CD14-positive monocyte (primary cell): ENCODE data around the gene DAW1. TPM values are rescaled to one million over a fixed set of nuclear protein-coding genes. Genes with fewer than 3 reads are reported as not detected.

Source experiments
- DNase-seq, 3 donors: peaks; one replicate each; pipeline ENCODE4 v3.0.0-alpha.2; 2011 to 2022
- H2AFZ ChIP-seq: 2 replicates; pipeline ENCODE4 v1.6.0; 2012; ENCODE audit warnings: mild to moderate bottlenecking, low read depth, low read length, inconsistent platforms; ENCODE audit not compliant: insufficient read depth, poor library complexity, severe bottlenecking
- H3K27ac ChIP-seq, 2 donors: 1 replicate in 1 of 2; 2 replicates in 1 of 2; pipeline ENCODE4 v1.5.1; 2012 to 2013; ENCODE audit warnings: low read length in 2 of 2, control low read depth in 1 of 2, inconsistent platforms in 1 of 2, low read depth in 1 of 2, mild to moderate bottlenecking in 1 of 2
- H3K27me3 ChIP-seq, 2 donors: one replicate each; pipeline versions ENCODE4 v1.6.0 to v1.6.1; 2011 to 2013; ENCODE audit warnings: low read length in 2 of 2; ENCODE audit not compliant: control insufficient read depth in 2 of 2, insufficient read depth in 2 of 2
- H3K36me3 ChIP-seq, 2 donors: replicated peaks in 1 of 2; 1 replicate in 1 of 2; 2 replicates in 1 of 2; pipeline versions ENCODE4 v1.5.1 to v1.6.1; 2012 to 2013; ENCODE audit warnings: low read length in 2 of 2, control low read depth in 1 of 2, inconsistent platforms in 1 of 2, mild to moderate bottlenecking in 1 of 2; ENCODE audit not compliant: insufficient read depth in 2 of 2, control insufficient read depth in 1 of 2
- H3K4me1 ChIP-seq, 2 donors: 1 replicate in 1 of 2; 2 replicates in 1 of 2; pipeline versions ENCODE4 v1.5.1 to v1.6.1; 2012 to 2013; ENCODE audit warnings: low read length in 2 of 2, control low read depth in 1 of 2, inconsistent platforms in 1 of 2, mild to moderate bottlenecking in 1 of 2, moderate library complexity in 1 of 2; ENCODE audit not compliant: insufficient read depth in 2 of 2, control insufficient read depth in 1 of 2
- H3K4me2 ChIP-seq: replicated peaks from 2 replicates; pipeline ENCODE3; 2012; ENCODE audit warnings: low read length, moderate library complexity, mild to moderate bottlenecking; ENCODE audit not compliant: poor library complexity, severe bottlenecking; ENCODE audit errors: extremely low read depth
- H3K4me3 ChIP-seq, 3 experiments: fragments of 200-600 bp in 1 of 3; sonication (generic) in 1 of 3; replicated peaks in 1 of 3; 1 replicate in 2 of 3; 2 replicates in 1 of 3; pipeline ENCODE4 v1.5.1; 2011 to 2013; ENCODE audit warnings: low read length in 3 of 3, mild to moderate bottlenecking in 3 of 3, control low read depth in 2 of 3, low read depth in 2 of 3, inconsistent platforms in 1 of 3, moderate library complexity in 1 of 3
- H3K79me2 ChIP-seq: 2 replicates; pipeline ENCODE4 v1.6.0; 2012; ENCODE audit warnings: mild to moderate bottlenecking, control low read depth, inconsistent platforms, low read length, moderate library complexity; ENCODE audit not compliant: insufficient read depth
- H3K9ac ChIP-seq: 2 replicates; pipeline ENCODE4 v1.6.0; 2017; ENCODE audit warnings: low read length, mild to moderate bottlenecking; ENCODE audit not compliant: insufficient read depth, poor library complexity, severe bottlenecking
- H3K9me3 ChIP-seq, 2 donors: replicated peaks in 1 of 2; 1 replicate in 1 of 2; 2 replicates in 1 of 2; pipeline versions ENCODE4 v1.5.1 to v1.6.1; 2012 to 2013; ENCODE audit warnings: low read length in 2 of 2, control low read depth in 1 of 2; ENCODE audit not compliant: control insufficient read depth in 1 of 2, insufficient read depth in 1 of 2
- H4K20me1 ChIP-seq: 2 replicates; pipeline ENCODE4 v1.6.0; 2012; ENCODE audit warnings: mild to moderate bottlenecking, low read length, control low read depth, moderate library complexity; ENCODE audit not compliant: insufficient read depth
- H3K27ac Mint-ChIP-seq, 7 donors: one replicate each; pipeline ENCODE4 v1.8.0; 2020; ENCODE audit warnings: mild to moderate bottlenecking in 7 of 7, mixed read lengths in 7 of 7, moderate library complexity in 6 of 7, inconsistent platforms in 2 of 7
- H3K27me3 Mint-ChIP-seq, 3 donors: one replicate each; pipeline ENCODE4 v1.8.0; 2021 to 2022; ENCODE audit warnings: low read depth in 3 of 3, mild to moderate bottlenecking in 3 of 3, mixed read lengths in 3 of 3, moderate library complexity in 3 of 3, inconsistent platforms in 1 of 3
- H3K36me3 Mint-ChIP-seq, 2 donors: one replicate each; pipeline ENCODE4 v1.8.0; 2020; ENCODE audit warnings: mixed read lengths in 2 of 2, inconsistent platforms in 1 of 2, mild to moderate bottlenecking in 1 of 2
- H3K4me1 Mint-ChIP-seq: one replicate; pipeline ENCODE4 v1.8.0; 2020; ENCODE audit warnings: mild to moderate bottlenecking, mixed read lengths
- H3K4me3 Mint-ChIP-seq, 2 donors: one replicate each; pipeline ENCODE4 v1.8.0; 2020; ENCODE audit warnings: mild to moderate bottlenecking in 2 of 2, mixed read lengths in 2 of 2, moderate library complexity in 1 of 2
- H3K9me3 Mint-ChIP-seq, 7 donors: one replicate each; pipeline ENCODE4 v1.8.0; 2020 to 2022; ENCODE audit warnings: mixed read lengths in 7 of 7, mild to moderate bottlenecking in 6 of 7, moderate library complexity in 6 of 7, inconsistent platforms in 2 of 7
- WGBS: methylation state at CpG from one replicate; pipeline ENCODE4 v1.1.5; 2013; ENCODE audit warnings: missing lambda C conversion rate; ENCODE audit not compliant: insufficient coverage; 5-methylcytosine and 5-hydroxymethylcytosine counted together
- intact Hi-C, 2 donors: fragments of 100-400 bp; cut with micrococcal nuclease; formaldehyde crosslinking; loops; one replicate each; pipeline versions ENCODE4 v1.15.0 to v1.15.1; 2023
- polyA plus RNA-seq, 3 donors: library from polyadenylated mRNA; depleted of rRNA in 1 of 3; unstranded in 2 of 3; stranded (reverse) in 1 of 3; fragments of 300-500 nt in 2 of 3; fragments of >200 nt in 1 of 3; fragmentation: Illumina TruSeq in 2 of 3; gene quantifications; 1 replicate in 2 of 3; 2 replicates in 1 of 3; pipeline ENCODE4 v1.2.3, GENCODE V29; 2012 to 2021
- TF ChIP-seq, protein P1 (sequence below): fragments of 200-600 bp; IDR thresholded peaks from one replicate; pipeline ENCODE4 v1.8.0; 2022; ENCODE audit warnings: antibody characterized with exemption, mild to moderate bottlenecking

Gene DAW1
- polyA plus RNA-seq, 3 donors = not detected

- Mint-ChIP-seq H3K4me1 (no peaks in the 10 kb centered on the region), H3K36me3 (no peaks in the 10 kb centered on the region), H3K4me3 (no peak overlapping the region), H3K27ac (no peak overlapping the region), H3K9me3 (no peaks in the 10 kb centered on the region), H3K27me3 (peaks cover 0 to 4% (median 0%) of the 10 kb centered on the region in 3 donors)
- Histone ChIP-seq H3K27me3 (no peaks in the 10 kb centered on the region), H3K4me3 (no peak overlapping the region), H3K4me1 (no peaks in the 10 kb centered on the region), H3K9ac (no peak overlapping the region), H2AFZ (no peak overlapping the region), H3K4me2 (no peak overlapping the region), H3K36me3 (no peaks in the 10 kb centered on the region), H3K79me2 (no peaks in the 10 kb centered on the region), H3K9me3 (no peaks in the 10 kb centered on the region), H4K20me1 (no peaks in the 10 kb centered on the region), H3K27ac (no peak overlapping the region)
- DNase-seq = no peak
- intact Hi-C loops = no loop called here
- TF ChIP-seq, protein P1, sequence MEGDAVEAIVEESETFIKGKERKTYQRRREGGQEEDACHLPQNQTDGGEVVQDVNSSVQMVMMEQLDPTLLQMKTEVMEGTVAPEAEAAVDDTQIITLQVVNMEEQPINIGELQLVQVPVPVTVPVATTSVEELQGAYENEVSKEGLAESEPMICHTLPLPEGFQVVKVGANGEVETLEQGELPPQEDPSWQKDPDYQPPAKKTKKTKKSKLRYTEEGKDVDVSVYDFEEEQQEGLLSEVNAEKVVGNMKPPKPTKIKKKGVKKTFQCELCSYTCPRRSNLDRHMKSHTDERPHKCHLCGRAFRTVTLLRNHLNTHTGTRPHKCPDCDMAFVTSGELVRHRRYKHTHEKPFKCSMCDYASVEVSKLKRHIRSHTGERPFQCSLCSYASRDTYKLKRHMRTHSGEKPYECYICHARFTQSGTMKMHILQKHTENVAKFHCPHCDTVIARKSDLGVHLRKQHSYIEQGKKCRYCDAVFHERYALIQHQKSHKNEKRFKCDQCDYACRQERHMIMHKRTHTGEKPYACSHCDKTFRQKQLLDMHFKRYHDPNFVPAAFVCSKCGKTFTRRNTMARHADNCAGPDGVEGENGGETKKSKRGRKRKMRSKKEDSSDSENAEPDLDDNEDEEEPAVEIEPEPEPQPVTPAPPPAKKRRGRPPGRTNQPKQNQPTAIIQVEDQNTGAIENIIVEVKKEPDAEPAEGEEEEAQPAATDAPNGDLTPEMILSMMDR = no peak
- no CpG with 5 or more reads among the region's 2 CpGs for WGBS
Measured at GRCh38 chr2:227914362-227914761, 42.9 kb downstream of the DAW1 start.

DNA sequence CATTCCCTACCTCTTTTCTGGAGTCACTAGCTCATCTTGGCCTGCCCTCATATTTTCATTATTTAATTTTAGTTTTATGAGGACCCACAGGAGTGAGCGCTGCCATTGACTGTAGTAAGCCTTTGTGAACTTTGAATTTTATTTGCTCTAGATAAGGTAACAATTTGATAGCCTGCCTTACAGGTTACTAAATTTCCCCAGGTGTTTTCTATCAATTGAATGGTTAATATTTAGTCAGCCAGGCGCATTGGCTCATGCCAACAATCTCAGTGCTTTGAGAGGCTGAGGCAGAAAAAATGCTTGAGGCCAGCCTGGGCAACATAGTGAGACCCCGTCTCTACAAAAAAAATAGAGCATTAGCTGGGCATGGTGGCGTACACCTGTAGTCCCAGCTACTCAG lies 50.2 kb downstream of the DAW1 start:
- DNase-seq = no peak
- H4K20me1 ChIP-seq = no peaks in the 10 kb centered on the region
- H3K27ac ChIP-seq = no peak overlapping the region
- Mint-ChIP-seq H3K27me3 (peaks cover 0 to 3% (median 0%) of the 10 kb centered on the region in 3 donors), H3K36me3 (no peaks in the 10 kb centered on the region), H3K9me3 (peaks cover 0 to 6% (median under 1%) of the 10 kb centered on the region in 7 donors), H3K4me3 (no peak overlapping the region), H3K27ac (peak overlapping the region in 1 of 7 donors; percentile 31), H3K4me1 (no peaks in the 10 kb centered on the region)
- H3K79me2 ChIP-seq = no peaks in the 10 kb centered on the region
- H3K4me2 ChIP-seq = no peak overlapping the region
- intact Hi-C loops = no loop called here
- TF ChIP-seq, protein P1 = no peak
- no peak overlapping the region for H3K9ac ChIP-seq
- no peak overlapping the region for H2AFZ ChIP-seq
- no peak overlapping the region for H3K4me3 ChIP-seq
- H3K9me3 ChIP-seq = no peaks in the 10 kb centered on the region
- 100% methylated on average over 3 of the region's 4 CpGs for WGBS
- H3K36me3 ChIP-seq = no peaks in the 10 kb centered on the region
- no peaks in the 10 kb centered on the region for H3K27me3 ChIP-seq
- no peaks in the 10 kb centered on the region for H3K4me1 ChIP-seq
